NCI-H128 (cell line): Measurements from ENCODE around the gene RAPGEF5.

ENCODE experiments used
- DNase-seq: peaks from one replicate; lab custom pipeline; 2025; ENCODE audit not compliant: unreplicated experiment; lab: John Stamatoyannopoulos, UW

Gene RAPGEF5

DNA sequence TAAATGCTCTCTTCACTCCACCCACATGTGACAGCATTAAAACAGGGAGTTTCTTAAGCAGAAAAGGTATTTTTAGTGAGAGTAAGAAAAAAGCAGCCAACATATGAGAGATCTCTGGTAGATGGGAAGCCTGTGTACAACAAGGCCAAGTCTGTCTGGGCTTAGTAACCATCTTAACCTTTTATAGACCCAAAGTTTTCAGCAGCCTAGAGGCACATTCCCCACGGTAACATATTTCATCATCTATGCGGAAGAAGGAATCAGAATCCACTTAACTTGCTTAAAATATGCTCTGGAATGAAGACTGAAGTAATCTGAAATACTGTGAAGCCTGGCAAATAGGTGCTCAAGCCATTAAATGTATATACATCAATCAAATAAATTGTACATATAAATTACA is 127.8 kb downstream of the RAPGEF5 start:
- no peak for DNase-seq

DNA sequence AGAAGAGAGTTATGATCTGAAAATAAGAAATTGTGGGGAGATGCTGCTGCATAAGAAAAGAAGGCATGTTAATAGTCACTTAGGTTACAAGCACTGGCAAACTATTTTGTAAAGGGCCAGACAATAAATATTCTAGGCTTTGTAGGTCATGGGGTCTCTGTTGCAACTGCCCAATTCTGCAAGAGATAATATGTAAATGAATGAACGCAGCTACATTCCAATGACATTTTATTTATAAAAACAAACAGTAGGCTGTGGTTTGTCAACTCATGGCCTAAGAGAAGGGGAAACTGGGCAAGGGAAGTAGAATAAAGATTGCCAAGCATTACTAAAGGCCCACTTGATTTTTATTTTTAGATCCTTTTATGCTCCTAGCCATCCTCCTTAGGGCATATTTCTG is 133.1 kb downstream of the RAPGEF5 start:
- DNase-seq, result no peak

DNA sequence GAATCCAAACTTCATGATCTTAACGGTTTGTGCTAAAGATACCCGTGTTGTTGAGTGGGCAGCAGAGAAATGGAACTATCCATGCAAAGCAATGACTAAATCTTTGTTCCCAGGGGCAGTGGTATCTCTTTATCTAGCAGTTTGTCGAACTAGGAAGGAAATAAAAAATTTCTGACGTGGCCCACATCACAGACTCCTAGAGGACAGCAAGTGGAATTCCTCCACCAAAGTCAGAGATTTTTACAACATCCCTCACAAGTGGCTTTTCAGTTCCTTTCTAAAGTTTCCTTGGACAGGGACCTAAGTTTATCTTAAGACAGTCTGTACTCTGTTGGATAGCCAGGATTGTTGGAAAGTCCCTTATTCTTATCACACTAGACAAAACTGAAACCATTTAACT is 136.0 kb downstream of the RAPGEF5 start:
- DNase-seq, result no peak

- no peak for DNase-seq
Measured at GRCh38 chr7:22219739-22220493, 137.0 kb downstream of the RAPGEF5 start.

DNA sequence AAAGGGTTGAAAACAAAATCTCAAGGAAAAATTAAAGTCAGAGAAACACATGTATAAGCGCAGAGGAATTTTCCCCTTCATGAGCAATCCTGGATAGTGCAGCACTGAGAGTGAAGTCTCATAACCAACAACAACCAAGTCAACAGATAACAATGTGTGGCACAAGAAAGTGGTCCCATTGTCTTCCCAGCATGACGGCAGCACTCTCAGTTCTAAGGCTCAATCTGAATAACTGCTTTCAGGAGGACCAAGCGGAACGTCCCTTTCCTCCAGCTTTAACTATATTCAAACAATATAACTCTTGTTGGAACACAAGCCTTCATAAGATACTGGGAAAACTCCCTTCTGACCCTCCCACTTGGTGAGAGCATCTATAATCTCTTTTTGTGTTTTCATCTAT is 137.9 kb downstream of the RAPGEF5 start:
- DNase-seq, result no peak

GRCh38 chr7:22216832-22217475 is 140.0 kb downstream of the RAPGEF5 start:
- DNase-seq, result no peak

DNA sequence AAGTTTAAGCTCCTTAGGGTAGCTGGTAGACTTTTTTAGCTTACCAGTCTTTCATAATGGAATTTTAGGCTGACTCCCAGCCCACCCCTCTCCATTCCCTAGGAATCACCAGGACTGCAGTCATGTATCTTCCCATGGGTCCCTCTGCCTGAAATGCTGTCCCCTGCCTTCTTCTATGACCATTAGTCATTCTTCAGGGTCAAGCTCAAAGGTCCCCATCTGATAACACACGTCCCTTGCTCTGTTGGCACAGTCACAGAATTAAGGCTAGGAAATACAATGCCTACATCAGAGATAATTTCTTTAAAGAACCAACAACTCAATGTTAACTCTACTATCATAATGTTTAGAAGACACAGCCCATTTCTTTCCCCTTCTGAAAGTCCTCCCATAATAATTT is 140.6 kb downstream of the RAPGEF5 start:
- DNase-seq, result no peak

- no peak for DNase-seq
Measured at GRCh38 chr7:22214000-22214399, 143.0 kb downstream of the RAPGEF5 start.

GRCh38 chr7:22213081-22213480 is 143.9 kb downstream of the RAPGEF5 start:
- DNase-seq, result no peak

DNA sequence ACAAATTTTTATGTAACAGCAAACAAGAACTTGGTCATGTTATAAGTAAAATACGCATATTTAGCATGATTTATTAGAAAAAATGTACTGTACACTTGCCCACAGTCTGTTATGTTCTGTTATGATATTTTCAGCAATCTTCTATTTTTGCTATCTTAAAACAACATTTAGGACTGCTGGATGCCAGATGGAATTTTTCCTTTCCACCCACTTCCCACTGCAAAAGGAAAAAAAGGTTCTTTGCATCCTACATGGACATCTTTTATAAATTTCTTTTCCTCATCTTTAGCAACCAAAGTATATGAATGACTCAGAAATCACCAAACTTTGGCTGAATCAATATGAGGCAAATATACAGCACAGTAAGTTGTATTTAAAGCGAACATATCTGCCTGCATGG is 146.0 kb downstream of the RAPGEF5 start:
- DNase-seq, result no peak

DNA sequence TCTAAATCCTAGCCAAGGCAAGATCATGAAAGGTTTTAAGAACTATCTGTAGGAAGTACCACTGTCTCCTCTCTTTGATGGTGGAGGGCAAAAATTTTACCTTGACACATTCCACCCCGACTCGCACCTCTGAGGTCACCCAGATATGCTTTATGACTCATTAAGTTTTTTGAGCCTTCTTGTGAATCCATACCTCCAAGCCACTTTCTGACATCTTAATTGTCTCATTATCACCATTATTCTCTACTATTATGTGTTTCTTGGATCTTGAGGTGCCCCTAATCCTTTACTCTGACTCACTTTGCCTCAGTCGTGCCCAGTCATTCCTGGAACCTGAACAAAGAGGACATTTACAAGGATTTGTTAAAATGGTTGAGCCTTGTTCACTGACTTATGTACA is 146.6 kb downstream of the RAPGEF5 start:
- no peak for DNase-seq

- no peak for DNase-seq
Measured at GRCh38 chr7:22208799-22209198, 148.2 kb downstream of the RAPGEF5 start.

DNA sequence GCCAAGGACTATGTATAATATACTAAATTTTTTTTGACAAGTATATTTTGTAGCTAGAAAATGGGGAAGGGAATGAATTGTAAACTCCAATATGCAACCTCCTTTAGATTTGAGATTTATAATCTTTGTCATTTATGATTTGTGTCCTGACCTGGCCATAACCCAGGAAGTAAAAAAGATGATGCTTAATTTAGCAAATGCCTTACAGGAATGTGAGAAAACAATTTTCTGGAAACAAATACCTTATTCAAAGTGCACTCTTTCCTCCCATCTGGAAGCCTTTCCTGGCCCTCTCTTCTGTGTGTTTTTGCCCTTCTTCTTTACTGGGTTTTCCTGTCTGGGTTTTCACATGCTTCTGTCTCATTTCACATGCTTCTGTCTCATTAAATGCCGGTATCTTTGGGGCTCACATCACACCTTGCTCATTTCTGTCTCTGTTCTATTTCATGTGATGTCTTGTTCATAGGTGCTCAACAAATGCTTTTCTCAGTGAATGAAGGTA is 149.2 kb downstream of the RAPGEF5 start:
- no peak for DNase-seq

DNA sequence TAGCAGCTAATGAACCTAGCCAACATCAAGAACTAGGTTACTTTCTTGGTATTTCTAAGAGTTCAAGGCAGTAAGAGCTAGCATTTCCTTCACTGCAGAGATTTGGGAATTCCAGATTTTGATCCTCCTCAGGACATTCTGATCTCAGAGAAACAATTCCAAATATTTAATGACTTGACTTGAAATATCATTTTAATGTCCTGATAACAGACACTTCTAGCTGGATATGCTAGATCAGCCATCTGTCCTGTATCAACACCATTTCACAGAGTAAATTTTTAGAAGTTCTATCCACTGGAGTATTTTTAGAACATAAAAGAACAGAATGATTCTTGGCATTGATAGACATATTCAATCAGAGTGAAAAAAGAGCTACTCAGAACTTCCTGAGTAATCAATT is 151.3 kb downstream of the RAPGEF5 start:
- DNase-seq, result no peak

GRCh38 chr7:22204312-22204711 is 152.6 kb downstream of the RAPGEF5 start:
- no peak for DNase-seq

GRCh38 chr7:22202141-22202540 is 154.8 kb downstream of the RAPGEF5 start:
- DNase-seq, result no peak

- DNase-seq, result no peak
Measured at GRCh38 chr7:22201186-22201880, 155.6 kb downstream of the RAPGEF5 start.

DNA sequence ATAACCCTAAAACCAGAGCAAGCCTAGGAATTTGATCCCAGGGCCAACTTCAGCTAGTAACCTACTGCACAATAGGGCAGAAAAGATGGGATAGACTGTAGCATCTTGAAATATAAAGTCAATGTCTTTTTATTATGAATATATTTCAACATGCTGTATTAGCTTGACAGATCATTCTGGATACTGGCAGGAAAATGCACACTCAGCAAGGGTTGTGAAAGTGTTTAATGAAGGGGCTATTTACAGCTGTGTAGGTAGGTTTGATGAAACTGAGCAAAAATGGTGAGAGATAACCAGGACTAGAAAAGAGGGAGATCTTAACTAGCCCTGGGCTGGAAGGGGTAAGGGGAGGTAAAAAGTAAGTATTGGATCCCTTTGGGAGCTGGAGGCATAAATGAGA is 156.2 kb downstream of the RAPGEF5 start:
- DNase-seq, result no peak

GRCh38 chr7:22200238-22200637 is 156.7 kb downstream of the RAPGEF5 start:
- DNase-seq, result no peak

GRCh38 chr7:22197376-22197775 is 159.6 kb downstream of the RAPGEF5 start:
- no peak for DNase-seq

- DNase-seq, result no peak
Measured at GRCh38 chr7:22196429-22196828, 160.5 kb downstream of the RAPGEF5 start.
